HepG2 (cell line): ENCODE data around the gene TMEM107. TPM values are rescaled to one million over a fixed set of nuclear protein-coding genes. Genes with fewer than 3 reads are reported as not detected.
A peak's percentile ranks its signal among the peaks of the same experiment; 100 is the strongest.

Source experiments
- MEF2D ChIP-seq: sonication (generic); formaldehyde crosslinking; IDR thresholded peaks from 2 replicates; pipeline ENCODE4 v1.5.1; 2020; ENCODE audit warnings: mild to moderate bottlenecking, missing genetic modification reagents
- MIER3 ChIP-seq: IDR thresholded peaks from 2 replicates; pipeline ENCODE4 v1.6.1; 2016; ENCODE audit warnings: missing compliant biosample characterization, borderline replicate concordance
- NFYB ChIP-seq: sonication (generic); formaldehyde crosslinking; IDR thresholded peaks from 2 replicates; pipeline ENCODE4 v1.4.0; 2020; ENCODE audit warnings: missing genetic modification reagents
- SIN3A ChIP-seq: IDR thresholded peaks from 2 replicates; pipeline ENCODE4 v1.6.1; 2011; ENCODE audit warnings: low read depth, mild to moderate bottlenecking, control low read depth, low read length, borderline replicate concordance
- SMARCE1 ChIP-seq: fragments of 450-650 bp; IDR thresholded peaks from 2 replicates; pipeline ENCODE4 v1.6.1; 2017; ENCODE audit warnings: borderline replicate concordance
- SSRP1 ChIP-seq: IDR thresholded peaks from 2 replicates; pipeline ENCODE4 v1.6.1; 2016; ENCODE audit warnings: control low read depth
- TGIF2 ChIP-seq: IDR thresholded peaks from 2 replicates; pipeline ENCODE4 v1.6.1; 2016; ENCODE audit warnings: control low read depth, missing compliant biosample characterization
- ZNF124 ChIP-seq: sonication (generic); formaldehyde crosslinking; IDR thresholded peaks from 2 replicates; pipeline ENCODE4 v1.4.0; 2020; ENCODE audit warnings: missing genetic modification reagents
- ZNF256 ChIP-seq: sonication (generic); formaldehyde crosslinking; conservative IDR thresholded peaks from 2 replicates; pipeline ENCODE4 v1.4.0; 2020; ENCODE audit warnings: missing genetic modification reagents
- ZNF382 ChIP-seq: sonication (generic); formaldehyde crosslinking; IDR thresholded peaks from 2 replicates; pipeline ENCODE4 v1.5.0; 2020; ENCODE audit warnings: missing genetic modification reagents, mild to moderate bottlenecking, borderline replicate concordance
- ZNF557 ChIP-seq: sonication (generic); formaldehyde crosslinking; IDR thresholded peaks from 2 replicates; pipeline ENCODE4 v1.4.0; 2020; ENCODE audit warnings: missing genetic modification reagents
- polyA plus RNA-seq, 8 experiments: library from polyadenylated mRNA; depleted of rRNA in 3 of 8; stranded (reverse) in 7 of 8; unstranded in 1 of 8; fragments of >200 nt; fragmentation: Illumina TruSeq in 4 of 8; extraction: Trizol in 4 of 8; gene quantifications; 2 replicates each; pipeline versions ENCODE4 v1.2.1 to v1.2.3, GENCODE V29; 2011 to 2016; ENCODE audit warnings: low read depth in 4 of 8, missing spikeins in 1 of 8, mixed read lengths in 1 of 8; ENCODE audit not compliant: insufficient read depth in 1 of 8
- total RNA-seq, 5 experiments: library from RNA; depleted of rRNA; stranded (reverse); fragments of >200 nt; fragmentation: Illumina TruSeq; extraction: Trizol; gene quantifications; 2 replicates each; pipeline ENCODE4 v1.2.3, GENCODE V29; 2016; ENCODE audit warnings: low read depth in 1 of 5
- TF ChIP-seq, protein P1 (sequence below): sonication (generic); formaldehyde crosslinking; IDR thresholded peaks from 2 replicates; pipeline ENCODE4 v1.4.0; 2020; ENCODE audit warnings: missing genetic modification reagents
- TF ChIP-seq, protein P2 (sequence below): sonication (generic); formaldehyde crosslinking; IDR thresholded peaks from 2 replicates; pipeline ENCODE4 v1.8.0; 2023; ENCODE audit warnings: mild to moderate bottlenecking, missing genetic modification reagents
- TF ChIP-seq, protein P3 (sequence below): sonication (generic); formaldehyde crosslinking; IDR thresholded peaks from 2 replicates; pipeline ENCODE4 v1.4.0; 2020; ENCODE audit warnings: missing genetic modification reagents, low read depth, mild to moderate bottlenecking, borderline replicate concordance
- TF ChIP-seq, protein P4 (sequence below): IDR thresholded peaks from 2 replicates; pipeline ENCODE4 v1.4.0; 2020; ENCODE audit warnings: mild to moderate bottlenecking, missing genetic modification reagents
- TF ChIP-seq, protein P5 (sequence below): IDR thresholded peaks from 2 replicates; pipeline ENCODE4 v1.6.1; 2016; ENCODE audit warnings: missing compliant biosample characterization, missing genetic modification reagents, borderline replicate concordance
- TF ChIP-seq, protein P6 (sequence below): sonication (generic); formaldehyde crosslinking; IDR thresholded peaks from 2 replicates; pipeline ENCODE4 v1.8.0; 2022; ENCODE audit warnings: missing genetic modification reagents, mild to moderate bottlenecking, inconsistent platforms, borderline replicate concordance

TMEM107 gene
- total and polyA plus RNA-seq, 2 of the 13 experiments (the other 11 are each of a cell fraction or from before 2014, with no cell fraction given), result 7.2 to 15.3 TPM

DNA sequence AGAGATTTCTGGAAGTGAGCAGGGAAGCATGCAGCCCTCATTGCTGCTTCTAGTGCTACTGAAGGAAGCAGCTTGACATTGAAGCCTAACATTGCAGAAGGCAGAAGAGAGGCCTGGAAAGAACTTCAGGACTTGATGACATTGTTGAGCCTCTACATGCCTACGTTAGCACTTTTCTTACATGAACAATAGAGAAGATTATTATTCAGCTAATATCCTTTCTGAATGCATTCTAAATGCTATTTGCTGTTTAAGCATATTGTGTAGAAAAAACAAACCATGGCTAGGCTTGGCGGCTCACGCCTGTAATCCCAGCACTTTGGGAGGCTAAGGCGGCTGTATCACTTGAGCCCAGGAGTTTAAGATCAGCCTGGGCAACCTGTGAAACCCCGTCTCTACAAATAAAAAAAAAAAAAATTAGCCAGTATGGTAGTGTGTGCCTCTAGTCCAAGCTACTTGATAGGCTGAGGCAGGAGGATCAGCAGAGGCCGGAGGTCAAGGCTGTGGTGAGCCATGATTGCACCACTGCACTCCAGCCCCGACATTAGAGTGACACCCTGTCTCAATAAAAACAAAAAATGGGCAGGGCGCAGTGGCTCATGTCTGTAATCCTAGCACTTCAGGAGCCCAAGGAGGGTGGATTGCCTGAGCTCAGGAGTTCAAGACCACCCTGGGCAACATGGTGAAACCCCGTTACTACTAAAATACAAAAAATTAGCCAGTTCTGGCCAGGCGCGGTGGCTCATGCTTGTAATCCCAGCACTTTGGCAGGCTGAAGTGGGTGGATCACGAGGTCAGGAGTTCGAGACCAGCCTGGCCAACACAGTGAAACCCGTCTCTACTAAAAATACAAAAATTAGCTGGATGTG lies 36.4 kb upstream of the TMEM107 start (continued):
- TF ChIP-seq, protein P1, sequence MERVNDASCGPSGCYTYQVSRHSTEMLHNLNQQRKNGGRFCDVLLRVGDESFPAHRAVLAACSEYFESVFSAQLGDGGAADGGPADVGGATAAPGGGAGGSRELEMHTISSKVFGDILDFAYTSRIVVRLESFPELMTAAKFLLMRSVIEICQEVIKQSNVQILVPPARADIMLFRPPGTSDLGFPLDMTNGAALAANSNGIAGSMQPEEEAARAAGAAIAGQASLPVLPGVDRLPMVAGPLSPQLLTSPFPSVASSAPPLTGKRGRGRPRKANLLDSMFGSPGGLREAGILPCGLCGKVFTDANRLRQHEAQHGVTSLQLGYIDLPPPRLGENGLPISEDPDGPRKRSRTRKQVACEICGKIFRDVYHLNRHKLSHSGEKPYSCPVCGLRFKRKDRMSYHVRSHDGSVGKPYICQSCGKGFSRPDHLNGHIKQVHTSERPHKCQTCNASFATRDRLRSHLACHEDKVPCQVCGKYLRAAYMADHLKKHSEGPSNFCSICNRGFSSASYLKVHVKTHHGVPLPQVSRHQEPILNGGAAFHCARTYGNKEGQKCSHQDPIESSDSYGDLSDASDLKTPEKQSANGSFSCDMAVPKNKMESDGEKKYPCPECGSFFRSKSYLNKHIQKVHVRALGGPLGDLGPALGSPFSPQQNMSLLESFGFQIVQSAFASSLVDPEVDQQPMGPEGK (CRISPR knock-in tag), result peak; percentile 21; the same call in 1 of the 2 replicates
- TF ChIP-seq, protein P2, sequence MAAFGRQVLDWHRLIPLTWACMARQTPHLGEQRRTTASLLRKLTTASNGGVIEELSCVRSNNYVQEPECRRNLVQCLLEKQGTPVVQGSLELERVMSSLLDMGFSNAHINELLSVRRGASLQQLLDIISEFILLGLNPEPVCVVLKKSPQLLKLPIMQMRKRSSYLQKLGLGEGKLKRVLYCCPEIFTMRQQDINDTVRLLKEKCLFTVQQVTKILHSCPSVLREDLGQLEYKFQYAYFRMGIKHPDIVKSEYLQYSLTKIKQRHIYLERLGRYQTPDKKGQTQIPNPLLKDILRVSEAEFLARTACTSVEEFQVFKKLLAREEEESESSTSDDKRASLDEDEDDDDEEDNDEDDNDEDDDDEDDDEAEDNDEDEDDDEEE (CRISPR knock-in tag), result no peak
- TF ChIP-seq ZNF124 (CRISPR knock-in tag), result no peak
- no peak for TF ChIP-seq TGIF2
- TF ChIP-seq SMARCE1, result no peak
- TF ChIP-seq, protein P3, sequence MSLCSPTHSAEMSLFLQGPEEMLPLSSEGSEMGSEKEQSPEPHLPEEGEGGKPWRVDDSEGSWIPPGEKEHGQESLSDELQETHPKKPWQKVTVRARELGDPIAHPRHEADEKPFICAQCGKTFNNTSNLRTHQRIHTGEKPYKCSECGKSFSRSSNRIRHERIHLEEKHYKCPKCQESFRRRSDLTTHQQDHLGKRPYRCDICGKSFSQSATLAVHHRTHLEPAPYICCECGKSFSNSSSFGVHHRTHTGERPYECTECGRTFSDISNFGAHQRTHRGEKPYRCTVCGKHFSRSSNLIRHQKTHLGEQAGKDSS, result peak; percentile 77; the same call in 1 of the 2 replicates
- TF ChIP-seq SSRP1 (CRISPR knock-in tag), result no peak
- TF ChIP-seq, protein P4, sequence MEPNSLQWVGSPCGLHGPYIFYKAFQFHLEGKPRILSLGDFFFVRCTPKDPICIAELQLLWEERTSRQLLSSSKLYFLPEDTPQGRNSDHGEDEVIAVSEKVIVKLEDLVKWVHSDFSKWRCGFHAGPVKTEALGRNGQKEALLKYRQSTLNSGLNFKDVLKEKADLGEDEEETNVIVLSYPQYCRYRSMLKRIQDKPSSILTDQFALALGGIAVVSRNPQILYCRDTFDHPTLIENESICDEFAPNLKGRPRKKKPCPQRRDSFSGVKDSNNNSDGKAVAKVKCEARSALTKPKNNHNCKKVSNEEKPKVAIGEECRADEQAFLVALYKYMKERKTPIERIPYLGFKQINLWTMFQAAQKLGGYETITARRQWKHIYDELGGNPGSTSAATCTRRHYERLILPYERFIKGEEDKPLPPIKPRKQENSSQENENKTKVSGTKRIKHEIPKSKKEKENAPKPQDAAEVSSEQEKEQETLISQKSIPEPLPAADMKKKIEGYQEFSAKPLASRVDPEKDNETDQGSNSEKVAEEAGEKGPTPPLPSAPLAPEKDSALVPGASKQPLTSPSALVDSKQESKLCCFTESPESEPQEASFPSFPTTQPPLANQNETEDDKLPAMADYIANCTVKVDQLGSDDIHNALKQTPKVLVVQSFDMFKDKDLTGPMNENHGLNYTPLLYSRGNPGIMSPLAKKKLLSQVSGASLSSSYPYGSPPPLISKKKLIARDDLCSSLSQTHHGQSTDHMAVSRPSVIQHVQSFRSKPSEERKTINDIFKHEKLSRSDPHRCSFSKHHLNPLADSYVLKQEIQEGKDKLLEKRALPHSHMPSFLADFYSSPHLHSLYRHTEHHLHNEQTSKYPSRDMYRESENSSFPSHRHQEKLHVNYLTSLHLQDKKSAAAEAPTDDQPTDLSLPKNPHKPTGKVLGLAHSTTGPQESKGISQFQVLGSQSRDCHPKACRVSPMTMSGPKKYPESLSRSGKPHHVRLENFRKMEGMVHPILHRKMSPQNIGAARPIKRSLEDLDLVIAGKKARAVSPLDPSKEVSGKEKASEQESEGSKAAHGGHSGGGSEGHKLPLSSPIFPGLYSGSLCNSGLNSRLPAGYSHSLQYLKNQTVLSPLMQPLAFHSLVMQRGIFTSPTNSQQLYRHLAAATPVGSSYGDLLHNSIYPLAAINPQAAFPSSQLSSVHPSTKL (CRISPR knock-in tag), result peak; percentile 87
- TF ChIP-seq MEF2D (CRISPR knock-in tag), result peak; percentile 20; the same call in 1 of the 2 replicates
- 0 out of 2 replicates have a peak, but pooled peaks have one; percentile 43 for TF ChIP-seq SIN3A
- TF ChIP-seq, protein P5, sequence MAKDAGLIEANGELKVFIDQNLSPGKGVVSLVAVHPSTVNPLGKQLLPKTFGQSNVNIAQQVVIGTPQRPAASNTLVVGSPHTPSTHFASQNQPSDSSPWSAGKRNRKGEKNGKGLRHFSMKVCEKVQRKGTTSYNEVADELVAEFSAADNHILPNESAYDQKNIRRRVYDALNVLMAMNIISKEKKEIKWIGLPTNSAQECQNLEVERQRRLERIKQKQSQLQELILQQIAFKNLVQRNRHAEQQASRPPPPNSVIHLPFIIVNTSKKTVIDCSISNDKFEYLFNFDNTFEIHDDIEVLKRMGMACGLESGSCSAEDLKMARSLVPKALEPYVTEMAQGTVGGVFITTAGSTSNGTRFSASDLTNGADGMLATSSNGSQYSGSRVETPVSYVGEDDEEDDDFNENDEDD (CRISPR knock-in tag), result peak; percentile 23; the same call in 1 of the 2 replicates
- no peak for TF ChIP-seq ZNF382
- peak; percentile 72 for TF ChIP-seq NFYB
- no peak for TF ChIP-seq ZNF557
- TF ChIP-seq ZNF256 (CRISPR knock-in tag), result no peak
- TF ChIP-seq, protein P6, sequence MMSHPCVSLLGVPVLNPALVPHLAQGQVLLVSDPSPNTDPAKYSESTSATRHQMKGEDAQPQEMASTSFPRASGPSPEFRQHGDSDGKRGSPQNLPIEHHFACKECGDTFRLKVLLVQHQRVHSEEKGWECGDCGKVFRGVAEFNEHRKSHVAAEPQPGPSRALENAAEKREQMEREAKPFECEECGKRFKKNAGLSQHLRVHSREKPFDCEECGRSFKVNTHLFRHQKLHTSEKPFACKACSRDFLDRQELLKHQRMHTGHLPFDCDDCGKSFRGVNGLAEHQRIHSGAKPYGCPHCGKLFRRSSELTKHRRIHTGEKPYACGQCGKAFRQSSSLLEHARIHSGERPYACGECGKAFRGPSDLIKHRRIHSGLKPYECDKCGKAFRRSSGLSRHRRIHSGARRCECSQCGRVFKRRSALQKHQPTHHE, result 0 out of 2 replicates have a peak, but pooled peaks have one; percentile 2
- TF ChIP-seq MIER3 (CRISPR knock-in tag), result peak; percentile 89
